H1 (cell line): ENCODE results near the gene RAP1GAP. TPM values are rescaled to one million over a fixed set of nuclear protein-coding genes. Genes with fewer than 3 reads are reported as not detected.
"Not testable (repeated sequence)": the region's sequence is repeated elsewhere in the genome, so short reads cannot be mapped to it uniquely, and the experiment has no call there.

Source experiments
- CTCF ChIA-PET: fragments of 300-600 bp; sonication (Branson Sonifier 250); formaldehyde crosslinking; loops from one replicate; lab custom pipeline; 2021; ENCODE audit not compliant: partially characterized antibody; lab: Charles Lee
- POLR2A ChIA-PET: fragments of 300-600 bp; sonication (Branson Sonifier 250); formaldehyde crosslinking; loops from one replicate; lab custom pipeline; 2021; ENCODE audit warnings: inconsistent platforms; ENCODE audit not compliant: partially characterized antibody; lab: Charles Lee
- DNase-seq, 2 experiments: peaks; one replicate each; pipeline versions ENCODE4 v3.0.0 to v3.0.0-alpha.2; 2010 to 2022; ENCODE audit warnings: low spot score in 2 of 2, low read depth in 1 of 2, mixed read lengths in 1 of 2
- FAIRE-seq: peaks from 2 replicates; lab custom pipeline; 2011; peaks lifted over from hg19 to GRCh38; lab: Jason Lieb, UNC
- H2AFZ ChIP-seq: 2 replicates; pipeline ENCODE4 v1.8.1; 2012; ENCODE audit warnings: low read length, inconsistent platforms
- H2AK5ac ChIP-seq: 2 replicates; pipeline ENCODE4 v1.6.1; 2013; ENCODE audit warnings: low read depth, low read length
- H2BK120ac ChIP-seq: replicated peaks from 2 replicates; pipeline ENCODE3; 2013; ENCODE audit warnings: low read depth, low read length, inconsistent platforms
- H2BK12ac ChIP-seq: 2 replicates; pipeline ENCODE4 v1.6.1; 2013; ENCODE audit warnings: low read depth, low read length
- H2BK15ac ChIP-seq: 2 replicates; pipeline ENCODE4 v1.6.1; 2013; ENCODE audit warnings: low read length
- H2BK20ac ChIP-seq: 2 replicates; pipeline ENCODE4 v1.6.1; 2013; ENCODE audit warnings: low read length
- H2BK5ac ChIP-seq: 2 replicates; pipeline ENCODE4 v1.6.1; 2013; ENCODE audit warnings: low read depth, low read length
- H3K14ac ChIP-seq: 2 replicates; pipeline ENCODE4 v1.6.1; 2013; ENCODE audit warnings: inconsistent platforms; ENCODE audit not compliant: insufficient read length
- H3K18ac ChIP-seq: 2 replicates; pipeline ENCODE4 v1.6.1; 2013; ENCODE audit warnings: low read length; ENCODE audit errors: extremely low read depth
- H3K23ac ChIP-seq: 2 replicates; pipeline ENCODE4 v1.6.1; 2013; ENCODE audit warnings: inconsistent platforms; ENCODE audit not compliant: insufficient read length
- H3K23me2 ChIP-seq: 2 replicates; pipeline ENCODE4 v1.6.1; 2013; ENCODE audit warnings: low read depth, low read length
- H3K27ac ChIP-seq: 2 replicates; pipeline ENCODE4 v1.6.1; 2011; ENCODE audit warnings: low read depth, low read length, inconsistent platforms
- H3K27me3 ChIP-seq, 4 experiments: replicated peaks in 1 of 4; 1 replicate in 1 of 4; 2 replicates in 3 of 4; pipeline versions ENCODE4 v1.6.1 to v1.8.1; 2011 to 2013; ENCODE audit warnings: low read length in 3 of 4, mild to moderate bottlenecking in 3 of 4, inconsistent platforms in 2 of 4, mixed read lengths in 2 of 4, moderate library complexity in 1 of 4; ENCODE audit not compliant: control insufficient read depth in 3 of 4, insufficient read depth in 3 of 4; ENCODE audit errors: extremely low read depth in 1 of 4
- H3K36me3 ChIP-seq, 4 experiments: 2 replicates each; pipeline versions ENCODE4 v1.6.1 to v1.8.1; 2011 to 2013; ENCODE audit warnings: mild to moderate bottlenecking in 4 of 4, low read length in 3 of 4, moderate library complexity in 2 of 4, control low read depth in 1 of 4, inconsistent platforms in 1 of 4; ENCODE audit not compliant: insufficient read depth in 4 of 4, control insufficient read depth in 2 of 4
- H3K4ac ChIP-seq: replicated peaks from 2 replicates; pipeline ENCODE3; 2013; ENCODE audit warnings: low read length, low read depth, mixed read lengths, inconsistent platforms; ENCODE audit not compliant: insufficient read length
- H3K4me1 ChIP-seq, 4 experiments: replicated peaks in 1 of 4; 1 replicate in 1 of 4; 2 replicates in 3 of 4; pipeline versions ENCODE4 v1.6.1 to v1.8.1; 2011 to 2013; ENCODE audit warnings: low read length in 3 of 4, inconsistent platforms in 2 of 4, mixed read lengths in 1 of 4; ENCODE audit not compliant: insufficient read depth in 4 of 4, control insufficient read depth in 3 of 4
- H3K4me2 ChIP-seq, 2 experiments: 2 replicates each; pipeline versions ENCODE4 v1.6.1 to v1.8.1; 2011 to 2013; ENCODE audit warnings: low read depth in 2 of 2, low read length in 2 of 2, control low read depth in 1 of 2, inconsistent platforms in 1 of 2, mild to moderate bottlenecking in 1 of 2; ENCODE audit not compliant: insufficient read depth in 1 of 2
- H3K4me3 ChIP-seq, 4 experiments: fragments of 200-600, 300-600 bp in 1 of 4; sonication (generic), shearing (Covaris generic), sonication (Bioruptor Twin) in 1 of 4; 2 replicates each; pipeline versions ENCODE4 v1.5.1 to v1.8.1; 2011 to 2016; ENCODE audit warnings: low read length in 4 of 4, low read depth in 3 of 4, control low read depth in 2 of 4, inconsistent platforms in 2 of 4, mild to moderate bottlenecking in 2 of 4, mixed read lengths in 1 of 4, moderate library complexity in 1 of 4; ENCODE audit not compliant: insufficient read depth in 2 of 4; ENCODE audit errors: extremely low read depth in 1 of 4
- H3K56ac ChIP-seq: replicated peaks from 2 replicates; pipeline ENCODE3; 2013; ENCODE audit warnings: low read depth, mild to moderate bottlenecking, mixed read lengths, low read length, inconsistent platforms; ENCODE audit not compliant: insufficient read length
- H3K79me1 ChIP-seq: 2 replicates; pipeline ENCODE4 v1.6.1; 2013; ENCODE audit warnings: low read depth, low read length, control low read depth
- H3K79me2 ChIP-seq, 2 experiments: 2 replicates each; pipeline versions ENCODE4 v1.6.1 to v1.8.1; 2012 to 2013; ENCODE audit warnings: low read length in 2 of 2, mild to moderate bottlenecking in 2 of 2, inconsistent platforms in 1 of 2; ENCODE audit not compliant: insufficient read depth in 2 of 2, control insufficient read depth in 1 of 2
- H3K9ac ChIP-seq, 4 experiments: replicated peaks in 1 of 4; 1 replicate in 1 of 4; 2 replicates in 3 of 4; pipeline versions ENCODE4 v1.6.1 to v1.8.1; 2011 to 2013; ENCODE audit warnings: low read depth in 3 of 4, low read length in 3 of 4, control low read depth in 2 of 4, mild to moderate bottlenecking in 2 of 4, moderate library complexity in 2 of 4, inconsistent platforms in 1 of 4; ENCODE audit errors: extremely low read depth in 1 of 4
- H3K9me3 ChIP-seq, 2 experiments: 2 replicates each; pipeline versions ENCODE4 v1.6.1 to v1.8.1; 2012 to 2013; ENCODE audit warnings: mild to moderate bottlenecking in 2 of 2, moderate library complexity in 2 of 2, control low read depth in 1 of 2, inconsistent platforms in 1 of 2, low read depth in 1 of 2, low read length in 1 of 2, mixed read lengths in 1 of 2; ENCODE audit not compliant: insufficient read depth in 2 of 2
- H4K20me1 ChIP-seq, 2 experiments: replicated peaks in 1 of 2; 2 replicates each; pipeline versions ENCODE3 to v1.8.1; 2011 to 2013; ENCODE audit warnings: inconsistent platforms in 2 of 2, low read length in 2 of 2, mild to moderate bottlenecking in 1 of 2; ENCODE audit not compliant: insufficient read depth in 2 of 2, control insufficient read depth in 1 of 2
- H4K5ac ChIP-seq: 2 replicates; pipeline ENCODE4 v1.6.1; 2013; ENCODE audit warnings: low read length, low read depth, mixed read lengths, inconsistent platforms; ENCODE audit not compliant: insufficient read length
- H4K8ac ChIP-seq: 2 replicates; pipeline ENCODE4 v1.8.0; 2013; ENCODE audit warnings: mild to moderate bottlenecking, moderate library complexity, low read length, inconsistent platforms; ENCODE audit not compliant: insufficient read depth; ENCODE audit errors: extremely low read depth
- H4K91ac ChIP-seq: replicated peaks from 2 replicates; pipeline ENCODE3; 2013; ENCODE audit warnings: low read length, mixed read lengths, inconsistent platforms; ENCODE audit not compliant: insufficient read length
- WGBS, 2 experiments: shearing (Covaris generic) in 1 of 2; methylation state at CpG; one replicate each; pipeline versions ENCODE4 v1.1.6 to v1.1.7; 2013 to 2015; ENCODE audit warnings: low lambda C conversion rate in 2 of 2, mixed read lengths in 2 of 2, inconsistent platforms in 1 of 2, low coverage in 1 of 2, missing lambda C conversion rate in 1 of 2; ENCODE audit not compliant: insufficient replicate concordance in 2 of 2, insufficient coverage in 1 of 2, insufficient read length in 1 of 2; ENCODE audit errors: extremely low coverage in 1 of 2, missing lambda C conversion rate in 1 of 2; 5-methylcytosine and 5-hydroxymethylcytosine counted together
- polyA plus RNA-seq, 7 experiments: library from polyadenylated mRNA; depleted of rRNA in 3 of 7; stranded (reverse) in 5 of 7; unstranded in 2 of 7; fragments of >200 nt in 5 of 7; fragments of 200-250 nt in 2 of 7; gene quantifications; 1 replicate in 5 of 7; 2 replicates in 1 of 7; 4 replicates in 1 of 7; pipeline versions ENCODE4 v1.2.1 to v1.2.3, GENCODE V29; 2011 to 2013; ENCODE audit warnings: missing spikeins in 2 of 7, mixed read lengths in 2 of 7
- total RNA-seq: library from RNA; stranded (reverse); fragmentation: NEBNext Ultra II Directional; extraction: Animal tissue kit (Norgen Biotek cat#: 25700); gene quantifications from 2 replicates; pipeline ENCODE4 v1.2.1, GENCODE V29; 2021

The RAP1GAP gene
- total and polyA plus RNA-seq, 2 of the 8 experiments (the other 6 are each of a cell fraction or from before 2014, with no cell fraction given) = 8.4 TPM

GRCh38 chr1:21631590-21631943 is 37.6 kb downstream of the RAP1GAP start:
- H4K8ac ChIP-seq, H3K23ac ChIP-seq, H2BK5ac ChIP-seq, H3K27ac ChIP-seq, H3K4me3 ChIP-seq, H3K36me3 ChIP-seq, FAIRE-seq, H3K9ac ChIP-seq, H2AFZ ChIP-seq, DNase-seq, H3K79me2 ChIP-seq, H3K4ac ChIP-seq, H3K79me1 ChIP-seq, H3K56ac ChIP-seq, H4K20me1 ChIP-seq, H3K4me2 ChIP-seq, H3K23me2 ChIP-seq, H3K27me3 ChIP-seq, H2BK120ac ChIP-seq, H3K14ac ChIP-seq, H3K9me3 ChIP-seq, H4K5ac ChIP-seq: not testable (repeated sequence)
- H2BK20ac ChIP-seq = peak overlapping the region; percentile 72; the same call in 1 of the 2 replicates
- H2AK5ac ChIP-seq = peak overlapping the region; percentile 88; the same call in 1 of the 2 replicates
- 0 out of 2 replicates have a peak overlapping the region, but pooled peaks have one; percentile 81 for H2BK15ac ChIP-seq
- H3K4me1 ChIP-seq = peaks cover 5 to 30% (median 16%) of the 10 kb centered on the region in 4 experiments
- peak overlapping the region; percentile 31 for H4K91ac ChIP-seq
- H3K18ac ChIP-seq = peak overlapping the region; percentile 32
- H2BK12ac ChIP-seq = peak overlapping the region; percentile 84; the same call in 1 of the 2 replicates
- CTCF ChIA-PET = interaction anchor here (1.1 to 1.6 kb wide), 3 partner anchors 12 to 37 kb away, joined by 4 to 5 read pairs (median 4); no protein-coding TSS in a partner anchor
- 97% methylated on average over 7 of the region's 8 CpGs; no CpG with 5 or more reads in 1 of the 2 experiments for WGBS, 2 experiments
- POLR2A ChIA-PET = interaction anchor here (0.8 to 1.2 kb wide), 2 partner anchors 9 to 11 kb away, joined by 3 to 4 read pairs; no protein-coding TSS in a partner anchor
